ENCODE results near the gene ZNF584.

DNA sequence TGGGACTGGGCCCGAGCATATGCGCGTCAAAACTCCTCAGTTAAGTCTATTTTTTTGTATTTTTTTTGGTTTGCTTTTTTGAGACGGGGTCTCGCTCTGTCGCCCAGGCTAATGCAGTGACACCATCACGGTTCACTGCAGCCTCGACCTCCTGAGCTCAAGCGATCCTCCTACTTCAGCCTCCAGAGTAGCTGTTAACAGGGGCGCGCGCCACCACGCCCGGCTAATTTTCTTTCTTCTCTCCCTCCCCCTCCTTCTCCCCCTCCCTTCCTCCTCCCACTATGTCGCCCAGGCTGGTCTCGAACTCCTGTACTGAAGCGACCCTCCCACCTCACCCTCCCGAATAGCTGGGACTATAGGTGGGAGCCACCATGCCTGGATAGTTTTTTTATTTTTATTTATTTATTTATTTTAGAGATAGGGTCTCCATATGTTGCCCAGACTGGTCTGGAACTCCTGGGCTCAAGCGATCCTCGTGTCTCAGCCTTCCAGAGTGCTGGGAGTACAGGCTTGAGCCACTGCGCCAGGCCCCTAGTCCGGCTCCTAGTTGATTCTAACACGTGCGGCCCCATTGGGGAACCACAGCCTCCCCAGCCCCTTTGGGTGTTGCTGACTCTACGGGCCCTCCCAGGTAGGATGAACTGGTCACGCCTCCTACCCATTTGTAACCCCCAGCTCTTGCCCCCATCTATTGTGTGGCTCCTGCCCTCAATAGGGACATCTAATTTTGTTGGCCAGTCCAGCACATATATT lies 26.8 kb upstream of the ZNF584 start:
- TF ChIP-seq GATA2 (IDR thresholded peaks at IDR 0.05; ENCODE audit: low read depth, low read length) (no peak), GATA3 (IDR thresholded peaks at IDR 0.05; ENCODE audit: low read depth, low read length) (no peak)

Data from SH-SY5Y (cell line).